B cell (primary cell): ENCODE measurements around the gene CHMP6. TPM values are rescaled to one million over a fixed set of nuclear protein-coding genes. Genes with fewer than 3 reads are reported as not detected.

Source experiments
- ATAC-seq: fragments of 200-7000 bp; cut with Tn5 transposase; one replicate; pipeline ENCODE4 v1.10.0; 2021; ENCODE audit warnings: low read depth, mild to moderate bottlenecking, moderate number of reproducible peaks, moderate library complexity
- CTCF ChIA-PET: fragments of 350-600 bp; sonication (Branson Sonifier 250); formaldehyde crosslinking; loops from one replicate; lab custom pipeline; 2021; ENCODE audit warnings: antibody characterized with exemption, inconsistent platforms; lab: Charles Lee
- POLR2A ChIA-PET: fragments of 350-600 bp; sonication (Branson Sonifier 250); formaldehyde crosslinking; loops from one replicate; lab custom pipeline; 2021; ENCODE audit warnings: antibody characterized with exemption; lab: Charles Lee
- DNase-seq: peaks from one replicate; pipeline ENCODE4 v3.0.0; 2013
- H2AFZ ChIP-seq: 2 replicates; pipeline ENCODE4 v1.6.1; 2012; ENCODE audit warnings: mild to moderate bottlenecking, low read depth, low read length; ENCODE audit not compliant: insufficient read depth, poor library complexity, severe bottlenecking
- H3K27ac ChIP-seq, 2 donors: 1 replicate in 1 of 2; 2 replicates in 1 of 2; pipeline ENCODE4 v1.5.1; 2012 to 2013; ENCODE audit warnings: low read length in 2 of 2, mild to moderate bottlenecking in 2 of 2, moderate library complexity in 1 of 2
- H3K27me3 ChIP-seq, 4 experiments: fragments of 200-600 bp in 1 of 4; sonication (generic) in 1 of 4; replicated peaks in 1 of 4; 1 replicate in 2 of 4; 2 replicates in 2 of 4; pipeline versions ENCODE4 v1.6.1 to v1.7.0; 2013 to 2016; ENCODE audit warnings: low read length in 3 of 4, mild to moderate bottlenecking in 2 of 4, mixed read lengths in 1 of 4, moderate library complexity in 1 of 4; ENCODE audit not compliant: insufficient read depth in 4 of 4, control insufficient read depth in 3 of 4; ENCODE audit errors: control extremely low read depth in 1 of 4
- H3K36me3 ChIP-seq, 2 experiments: replicated peaks in 1 of 2; 1 replicate in 1 of 2; 2 replicates in 1 of 2; pipeline versions ENCODE4 v1.6.1 to v1.7.1; 2013; ENCODE audit warnings: low read length in 1 of 2; ENCODE audit not compliant: insufficient read depth in 2 of 2, control insufficient read depth in 1 of 2; ENCODE audit errors: control extremely low read depth in 1 of 2, extremely low read depth in 1 of 2
- H3K4me1 ChIP-seq, 2 donors: fragments of 200-600 bp in 1 of 2; sonication (generic) in 1 of 2; 1 replicate in 1 of 2; 2 replicates in 1 of 2; pipeline versions ENCODE4 v1.5.1 to v1.6.1; 2013 to 2017; ENCODE audit warnings: low read length in 2 of 2; ENCODE audit not compliant: control insufficient read depth in 2 of 2, insufficient read depth in 2 of 2
- H3K4me2 ChIP-seq: replicated peaks from 2 replicates; pipeline ENCODE3; 2012; ENCODE audit warnings: mild to moderate bottlenecking, low read depth, low read length; ENCODE audit not compliant: poor library complexity, severe bottlenecking
- H3K4me3 ChIP-seq, 5 experiments: fragments of 200-600 bp in 1 of 5; sonication (generic) in 1 of 5; 1 replicate in 3 of 5; 2 replicates in 2 of 5; pipeline versions ENCODE4 v1.5.1 to v1.7.0; 2011 to 2016; ENCODE audit warnings: low read length in 4 of 5, mild to moderate bottlenecking in 4 of 5, low read depth in 2 of 5, control low read depth in 1 of 5, moderate library complexity in 1 of 5; ENCODE audit not compliant: insufficient read depth in 1 of 5; ENCODE audit errors: control extremely low read depth in 1 of 5, extremely low read depth in 1 of 5
- H3K79me2 ChIP-seq: fragments of 200-600 bp; sonication (generic); one replicate; pipeline ENCODE4 v1.6.0; 2016; ENCODE audit warnings: low read length; ENCODE audit not compliant: control insufficient read depth, insufficient read depth
- H3K9ac ChIP-seq: fragments of 200-600 bp; sonication (generic); 2 replicates; pipeline ENCODE4 v1.6.1; 2017; ENCODE audit warnings: mild to moderate bottlenecking, low read length, moderate library complexity
- H3K9me3 ChIP-seq, 3 donors: one replicate each; pipeline versions ENCODE4 v1.6.1 to v1.7.1; 2013; ENCODE audit warnings: low read length in 2 of 3; ENCODE audit not compliant: control insufficient read depth in 2 of 3, insufficient read depth in 1 of 3; ENCODE audit errors: control extremely low read depth in 1 of 3
- H4K20me1 ChIP-seq: 2 replicates; pipeline ENCODE4 v1.6.0; 2012; ENCODE audit warnings: mild to moderate bottlenecking, low read length; ENCODE audit not compliant: insufficient read depth, control insufficient read depth, poor library complexity, severe bottlenecking
- H3K27ac Mint-ChIP-seq: one replicate; pipeline ENCODE4 v1.8.0; 2021; ENCODE audit warnings: mixed read lengths
- H3K27me3 Mint-ChIP-seq: one replicate; pipeline ENCODE4 v1.8.0; 2021; ENCODE audit warnings: mixed read lengths
- H3K4me1 Mint-ChIP-seq: one replicate; pipeline ENCODE4 v1.8.0; 2021; ENCODE audit warnings: mixed read lengths
- H3K4me3 Mint-ChIP-seq: one replicate; pipeline ENCODE4 v1.8.0; 2021; ENCODE audit warnings: mixed read lengths
- H3K9me3 Mint-ChIP-seq: one replicate; pipeline ENCODE4 v1.8.0; 2022; ENCODE audit warnings: mixed read lengths; ENCODE audit not compliant: insufficient read depth
- EZH2 ChIP-seq: IDR thresholded peaks from 2 replicates; pipeline ENCODE4 v1.6.1; 2012; ENCODE audit warnings: borderline replicate concordance, low read depth, mild to moderate bottlenecking, moderate library complexity, low read length; ENCODE audit not compliant: insufficient read depth, poor library complexity, severe bottlenecking
- WGBS: methylation state at CpG from one replicate; pipeline ENCODE4 v1.1.5; 2013; ENCODE audit warnings: missing lambda C conversion rate; ENCODE audit not compliant: insufficient coverage; 5-methylcytosine and 5-hydroxymethylcytosine counted together
- intact Hi-C: fragments of 100-400 bp; cut with micrococcal nuclease; formaldehyde crosslinking; loops from one replicate; pipeline ENCODE4 v1.10.0; 2022
- polyA plus RNA-seq: library from polyadenylated mRNA; depleted of rRNA; stranded (reverse); fragments of >200 nt; gene quantifications from 2 replicates; pipeline ENCODE4 v1.2.3, GENCODE V29; 2012
- total RNA-seq, 2 donors: library from RNA; stranded (reverse); fragments of 120-200 nt in 1 of 2; gene quantifications; 1 replicate in 1 of 2; 2 replicates in 1 of 2; pipeline versions ENCODE4 v1.2.3 to v1.2.4, GENCODE V29; 2013 to 2022
- TF ChIP-seq, protein P1 (sequence below): fragments of 200-600 bp; IDR thresholded peaks from one replicate; pipeline ENCODE4 v1.8.0; 2022; ENCODE audit warnings: antibody characterized with exemption, mild to moderate bottlenecking

The CHMP6 gene
- total and polyA plus RNA-seq, 2 donors (not counting 1 experiment from before 2014, with no cell fraction given) = 21.2 to 46.2 TPM

- 7% methylated on average over 65 of the region's 72 CpGs for WGBS
- Histone ChIP-seq H2AFZ (no peak overlapping the region), H3K4me2 (peak overlapping the region; percentile 65), H3K4me1 (peaks cover 12 to 13% of the 10 kb centered on the region in 2 donors), H3K4me3 (peak overlapping the region in 3 of 5 experiments; percentile 17 to 24 (median 17)), H3K27me3 (peaks cover 0 to 27% (median 11%) of the 10 kb centered on the region in 4 experiments), H3K36me3 (peaks cover 0 to 6% of the 10 kb centered on the region in 2 experiments), H3K9me3 (peaks cover 0 to 6% (median 0%) of the 10 kb centered on the region in 3 donors), H4K20me1 (no peaks in the 10 kb centered on the region), H3K27ac (no peak overlapping the region), H3K9ac (no peak overlapping the region), H3K79me2 (no peaks in the 10 kb centered on the region)
- no peaks in the 10 kb centered on the region for H3K9me3 Mint-ChIP-seq
- ATAC-seq = peak; percentile 18
- DNase-seq = peak; percentile 28
- ChIA-PET POLR2A (interaction anchor here (0.6 kb wide), 1 partner anchor 1148 kb away, joined by 7 read pairs; no protein-coding TSS in a partner anchor), CTCF (no interaction called here)
- intact Hi-C loops = no loop called here
- peaks cover 26% of the 10 kb centered on the region for H3K27me3 Mint-ChIP-seq
- H3K27ac Mint-ChIP-seq = no peak overlapping the region
- peaks cover 11% of the 10 kb centered on the region for H3K4me1 Mint-ChIP-seq
- peak overlapping the region; percentile 32 for H3K4me3 Mint-ChIP-seq
- TF ChIP-seq, protein P1, sequence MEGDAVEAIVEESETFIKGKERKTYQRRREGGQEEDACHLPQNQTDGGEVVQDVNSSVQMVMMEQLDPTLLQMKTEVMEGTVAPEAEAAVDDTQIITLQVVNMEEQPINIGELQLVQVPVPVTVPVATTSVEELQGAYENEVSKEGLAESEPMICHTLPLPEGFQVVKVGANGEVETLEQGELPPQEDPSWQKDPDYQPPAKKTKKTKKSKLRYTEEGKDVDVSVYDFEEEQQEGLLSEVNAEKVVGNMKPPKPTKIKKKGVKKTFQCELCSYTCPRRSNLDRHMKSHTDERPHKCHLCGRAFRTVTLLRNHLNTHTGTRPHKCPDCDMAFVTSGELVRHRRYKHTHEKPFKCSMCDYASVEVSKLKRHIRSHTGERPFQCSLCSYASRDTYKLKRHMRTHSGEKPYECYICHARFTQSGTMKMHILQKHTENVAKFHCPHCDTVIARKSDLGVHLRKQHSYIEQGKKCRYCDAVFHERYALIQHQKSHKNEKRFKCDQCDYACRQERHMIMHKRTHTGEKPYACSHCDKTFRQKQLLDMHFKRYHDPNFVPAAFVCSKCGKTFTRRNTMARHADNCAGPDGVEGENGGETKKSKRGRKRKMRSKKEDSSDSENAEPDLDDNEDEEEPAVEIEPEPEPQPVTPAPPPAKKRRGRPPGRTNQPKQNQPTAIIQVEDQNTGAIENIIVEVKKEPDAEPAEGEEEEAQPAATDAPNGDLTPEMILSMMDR = no peak
- no peak for TF ChIP-seq EZH2
These were observed 12.3 kb downstream of the CHMP6 start for GRCh38 chr17:81003711-81004475.

GRCh38 chr17:81006891-81007290, 15.2 kb downstream of the CHMP6 start:
- DNase-seq = no peak
- Histone ChIP-seq H4K20me1 (no peaks in the 10 kb centered on the region), H3K79me2 (no peaks in the 10 kb centered on the region), H3K4me1 (peaks cover 12 to 13% of the 10 kb centered on the region in 2 donors), H3K9me3 (peaks cover 0 to 23% (median 4%) of the 10 kb centered on the region in 3 donors), H3K4me3 (no peak overlapping the region), H3K36me3 (no peaks in the 10 kb centered on the region), H3K27me3 (peaks cover 0 to 34% (median 11%) of the 10 kb centered on the region in 4 experiments), H3K9ac (no peak overlapping the region), H3K27ac (no peak overlapping the region), H2AFZ (no peak overlapping the region), H3K4me2 (no peak overlapping the region)
- no peak for ATAC-seq
- CTCF ChIA-PET = interaction anchor here (0.9 kb wide), 1 partner anchor 17 kb away, joined by 3 read pairs; no protein-coding TSS in a partner anchor
- TF ChIP-seq EZH2 = no peak
- TF ChIP-seq, protein P1 = no peak
- peaks cover 11% of the 10 kb centered on the region for H3K4me1 Mint-ChIP-seq
- H3K27ac Mint-ChIP-seq = no peak overlapping the region
- H3K4me3 Mint-ChIP-seq = no peak overlapping the region
- peaks cover 28% of the 10 kb centered on the region for H3K27me3 Mint-ChIP-seq
- intact Hi-C loops = no loop called here
- peaks cover 6% of the 10 kb centered on the region for H3K9me3 Mint-ChIP-seq
- POLR2A ChIA-PET = no interaction called here
- 89% methylated on average over 4 of the region's 10 CpGs for WGBS
